IPS-20b (cell line): ENCODE results near the gene EVI5.

Experiments used
- H3K27ac ChIP-seq: one replicate; pipeline ENCODE4 v1.5.1; 2013; ENCODE audit warnings: low read length
- H3K27me3 ChIP-seq: 2 replicates; pipeline ENCODE4 v1.6.1; 2013; ENCODE audit warnings: mild to moderate bottlenecking, low read length, inconsistent platforms; ENCODE audit not compliant: insufficient read depth
- H3K36me3 ChIP-seq: 2 replicates; pipeline ENCODE4 v1.6.1; 2013; ENCODE audit warnings: low read depth, mild to moderate bottlenecking, inconsistent platforms, low read length, moderate library complexity; ENCODE audit not compliant: insufficient read depth
- H3K4me1 ChIP-seq: 2 replicates; pipeline ENCODE4 v1.6.1; 2013; ENCODE audit warnings: mild to moderate bottlenecking, control low read depth, inconsistent platforms, low read length, moderate library complexity; ENCODE audit not compliant: insufficient read depth
- H3K4me3 ChIP-seq: 2 replicates; pipeline ENCODE4 v1.5.1; 2013; ENCODE audit warnings: mild to moderate bottlenecking, low read length, inconsistent platforms
- H3K9ac ChIP-seq: 2 replicates; pipeline ENCODE4 v1.6.1; 2013; ENCODE audit warnings: low read depth, mild to moderate bottlenecking, inconsistent platforms, low read length, moderate library complexity
- H3K9me3 ChIP-seq: 2 replicates; pipeline ENCODE4 v1.6.1; 2013; ENCODE audit warnings: mild to moderate bottlenecking, low read depth, low read length, inconsistent platforms; ENCODE audit not compliant: insufficient read depth

EVI5 gene

GRCh38 chr1:92817986-92818764 is 33.3 kb upstream of the EVI5 start:
- H3K27ac ChIP-seq: no peak overlapping the region
- no peaks in the 10 kb centered on the region for H3K36me3 ChIP-seq
- H3K9ac ChIP-seq: no peak overlapping the region
- no peaks in the 10 kb centered on the region for H3K4me1 ChIP-seq
- no peaks in the 10 kb centered on the region for H3K27me3 ChIP-seq
- H3K4me3 ChIP-seq: no peak overlapping the region
- no peaks in the 10 kb centered on the region for H3K9me3 ChIP-seq

GRCh38 chr1:92817137-92817697 is 32.3 kb upstream of the EVI5 start:
- Histone ChIP-seq H3K27me3 (no peaks in the 10 kb centered on the region), H3K9me3 (no peaks in the 10 kb centered on the region), H3K4me3 (no peak overlapping the region), H3K9ac (no peak overlapping the region), H3K36me3 (no peaks in the 10 kb centered on the region), H3K27ac (no peak overlapping the region), H3K4me1 (no peaks in the 10 kb centered on the region)

GRCh38 chr1:92816732-92817131 is 31.8 kb upstream of the EVI5 start:
- H3K4me1 ChIP-seq: no peaks in the 10 kb centered on the region
- H3K27me3 ChIP-seq: no peaks in the 10 kb centered on the region
- H3K9ac ChIP-seq: no peak overlapping the region
- H3K36me3 ChIP-seq: no peaks in the 10 kb centered on the region
- H3K4me3 ChIP-seq: no peak overlapping the region
- H3K27ac ChIP-seq: no peak overlapping the region
- H3K9me3 ChIP-seq: no peaks in the 10 kb centered on the region

- Histone ChIP-seq H3K36me3 (no peaks in the 10 kb centered on the region), H3K27me3 (no peaks in the 10 kb centered on the region), H3K9me3 (no peaks in the 10 kb centered on the region), H3K4me1 (no peaks in the 10 kb centered on the region), H3K4me3 (no peak overlapping the region), H3K27ac (no peak overlapping the region), H3K9ac (no peak overlapping the region)
Measured at GRCh38 chr1:92808381-92808780, 23.5 kb upstream of the EVI5 start.

GRCh38 chr1:92805216-92805615 is 20.3 kb upstream of the EVI5 start:
- H3K9ac ChIP-seq: no peak overlapping the region
- no peaks in the 10 kb centered on the region for H3K36me3 ChIP-seq
- no peak overlapping the region for H3K27ac ChIP-seq
- no peaks in the 10 kb centered on the region for H3K4me1 ChIP-seq
- no peaks in the 10 kb centered on the region for H3K9me3 ChIP-seq
- H3K27me3 ChIP-seq: no peaks in the 10 kb centered on the region
- H3K4me3 ChIP-seq: no peak overlapping the region

GRCh38 chr1:92804721-92805201 is 19.9 kb upstream of the EVI5 start:
- Histone ChIP-seq H3K4me3 (no peak overlapping the region), H3K27me3 (no peaks in the 10 kb centered on the region), H3K9ac (no peak overlapping the region), H3K4me1 (no peaks in the 10 kb centered on the region), H3K27ac (no peak overlapping the region), H3K9me3 (no peaks in the 10 kb centered on the region), H3K36me3 (no peaks in the 10 kb centered on the region)

GRCh38 chr1:92803140-92803887 is 18.4 kb upstream of the EVI5 start:
- no peak overlapping the region for H3K9ac ChIP-seq
- H3K27me3 ChIP-seq: no peaks in the 10 kb centered on the region
- no peak overlapping the region for H3K4me3 ChIP-seq
- H3K4me1 ChIP-seq: no peaks in the 10 kb centered on the region
- H3K27ac ChIP-seq: no peak overlapping the region
- H3K36me3 ChIP-seq: no peaks in the 10 kb centered on the region
- H3K9me3 ChIP-seq: no peaks in the 10 kb centered on the region

GRCh38 chr1:92797961-92798360 is 13.1 kb upstream of the EVI5 start:
- Histone ChIP-seq H3K27me3 (no peaks in the 10 kb centered on the region), H3K4me1 (peaks cover 1% of the 10 kb centered on the region; the same call in 1 of the 2 replicates), H3K27ac (no peak overlapping the region), H3K9ac (no peak overlapping the region), H3K9me3 (no peaks in the 10 kb centered on the region), H3K36me3 (no peaks in the 10 kb centered on the region), H3K4me3 (no peak overlapping the region)

GRCh38 chr1:92797297-92797696 is 12.4 kb upstream of the EVI5 start:
- Histone ChIP-seq H3K27ac (no peak overlapping the region), H3K9me3 (no peaks in the 10 kb centered on the region), H3K36me3 (no peaks in the 10 kb centered on the region), H3K4me3 (no peak overlapping the region), H3K4me1 (peaks cover 8% of the 10 kb centered on the region; the same call in 1 of the 2 replicates), H3K9ac (no peak overlapping the region), H3K27me3 (no peaks in the 10 kb centered on the region)

- H3K4me3 ChIP-seq: no peak overlapping the region
- H3K27ac ChIP-seq: no peak overlapping the region
- H3K27me3 ChIP-seq: no peaks in the 10 kb centered on the region
- H3K36me3 ChIP-seq: no peaks in the 10 kb centered on the region
- no peaks in the 10 kb centered on the region for H3K9me3 ChIP-seq
- H3K9ac ChIP-seq: no peak overlapping the region
- peaks cover 20% of the 10 kb centered on the region for H3K4me1 ChIP-seq
Measured at GRCh38 chr1:92795166-92795565, 10.3 kb upstream of the EVI5 start.

GRCh38 chr1:92792340-92792782 is 7.5 kb upstream of the EVI5 start:
- no peaks in the 10 kb centered on the region for H3K36me3 ChIP-seq
- no peaks in the 10 kb centered on the region for H3K27me3 ChIP-seq
- H3K9me3 ChIP-seq: no peaks in the 10 kb centered on the region
- peak overlapping the region; percentile 51; the same call in 1 of the 2 replicates for H3K4me3 ChIP-seq
- no peak overlapping the region for H3K27ac ChIP-seq
- peaks cover 20% of the 10 kb centered on the region for H3K4me1 ChIP-seq
- peak overlapping the region; percentile 46; the same call in 1 of the 2 replicates for H3K9ac ChIP-seq
